A549 (cell line): ENCODE measurements around the gene NME5.

Experiments
- CBX2 ChIP-seq: fragments of 200-600 bp; sonication (generic); IDR thresholded peaks from 2 replicates; pipeline ENCODE4 v1.6.1; 2016; ENCODE audit warnings: low read depth, mild to moderate bottlenecking, borderline replicate concordance
- EP300 ChIP-seq, 2 experiments: fragments of >200 bp; sonication (Bioruptor Twin); formaldehyde crosslinking; IDR thresholded peaks; 2 replicates in 1 of 2; 3 replicates in 1 of 2; pipeline ENCODE4 v1.6.1; 2016 to 2017
- JUNB ChIP-seq: fragments of >200 bp; sonication (Bioruptor Twin); formaldehyde crosslinking; IDR thresholded peaks from 2 replicates; pipeline ENCODE4 v1.6.1; 2016
- MAFK ChIP-seq: fragments of 450-650 bp; IDR thresholded peaks from 2 replicates; pipeline ENCODE4 v1.6.1; 2014; ENCODE audit not compliant: partially characterized antibody
- POLR2A ChIP-seq: IDR thresholded peaks from 2 replicates; pipeline ENCODE4 v1.6.1; 2012; ENCODE audit warnings: mild to moderate bottlenecking, low read length
- RAD21 ChIP-seq, 2 experiments: fragments of >200 bp in 1 of 2; sonication (Bioruptor Twin) in 1 of 2; formaldehyde crosslinking in 1 of 2; IDR thresholded peaks in 1 of 2; conservative IDR thresholded peaks in 1 of 2; 2 replicates in 1 of 2; 3 replicates in 1 of 2; pipeline ENCODE4 v1.6.1; 2012 to 2018; ENCODE audit warnings: inconsistent platforms in 1 of 2
- ZSCAN20 ChIP-seq: fragments of 250-450 bp; sonication (Bioruptor Pico); IDR thresholded peaks from 2 replicates; pipeline ENCODE4 v1.8.0; 2022; ENCODE audit warnings: mild to moderate bottlenecking, moderate library complexity
- TF ChIP-seq, protein P1 (sequence below): fragments of >200 bp; sonication (Bioruptor Twin); formaldehyde crosslinking; IDR thresholded peaks from 3 replicates; pipeline ENCODE4 v1.5.1; 2016

DNA sequence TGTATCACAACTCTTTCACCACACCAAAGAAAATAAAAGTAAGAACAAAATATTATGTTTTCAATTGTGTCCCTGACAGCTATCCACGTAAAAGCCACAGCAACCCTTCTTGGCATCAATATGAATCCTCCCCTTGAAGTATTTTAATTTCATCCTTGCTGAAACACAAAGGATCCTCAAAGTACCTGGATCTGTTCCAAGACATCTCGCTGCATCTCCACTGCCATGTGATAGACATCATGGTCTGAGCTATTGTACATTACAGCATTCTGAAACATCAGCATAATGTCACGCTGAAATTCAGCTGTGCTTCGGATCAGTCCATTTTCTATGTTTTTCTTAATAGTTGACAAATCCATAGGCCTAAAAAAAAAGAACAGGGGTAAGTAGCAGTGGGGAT lies 21.5 kb upstream of the NME5 start:
- TF ChIP-seq EP300 (IDR thresholded peaks at IDR 0.05) (no peak), MAFK (no peak), CBX2 (no peak), RAD21 (conservative IDR thresholded peaks at IDR 0.05 in 1 of 2, IDR thresholded peaks at IDR 0.05 in 1 of 2) (no peak), JUNB (no peak), ZSCAN20 (CRISPR knock-in tag) (no peak), POLR2A (no peak)
- TF ChIP-seq, protein P1, sequence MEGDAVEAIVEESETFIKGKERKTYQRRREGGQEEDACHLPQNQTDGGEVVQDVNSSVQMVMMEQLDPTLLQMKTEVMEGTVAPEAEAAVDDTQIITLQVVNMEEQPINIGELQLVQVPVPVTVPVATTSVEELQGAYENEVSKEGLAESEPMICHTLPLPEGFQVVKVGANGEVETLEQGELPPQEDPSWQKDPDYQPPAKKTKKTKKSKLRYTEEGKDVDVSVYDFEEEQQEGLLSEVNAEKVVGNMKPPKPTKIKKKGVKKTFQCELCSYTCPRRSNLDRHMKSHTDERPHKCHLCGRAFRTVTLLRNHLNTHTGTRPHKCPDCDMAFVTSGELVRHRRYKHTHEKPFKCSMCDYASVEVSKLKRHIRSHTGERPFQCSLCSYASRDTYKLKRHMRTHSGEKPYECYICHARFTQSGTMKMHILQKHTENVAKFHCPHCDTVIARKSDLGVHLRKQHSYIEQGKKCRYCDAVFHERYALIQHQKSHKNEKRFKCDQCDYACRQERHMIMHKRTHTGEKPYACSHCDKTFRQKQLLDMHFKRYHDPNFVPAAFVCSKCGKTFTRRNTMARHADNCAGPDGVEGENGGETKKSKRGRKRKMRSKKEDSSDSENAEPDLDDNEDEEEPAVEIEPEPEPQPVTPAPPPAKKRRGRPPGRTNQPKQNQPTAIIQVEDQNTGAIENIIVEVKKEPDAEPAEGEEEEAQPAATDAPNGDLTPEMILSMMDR: no peak
